ENCODE results near the gene ZNF230. TPM values are rescaled to one million over a fixed set of nuclear protein-coding genes. Genes with fewer than 3 reads are reported as not detected.

Gene ZNF230
- total and polyA plus RNA-seq, 2 donors (not counting 3 experiments of a cell fraction or from before 2014, with no cell fraction given): 1.4 to 2.9 TPM

DNA sequence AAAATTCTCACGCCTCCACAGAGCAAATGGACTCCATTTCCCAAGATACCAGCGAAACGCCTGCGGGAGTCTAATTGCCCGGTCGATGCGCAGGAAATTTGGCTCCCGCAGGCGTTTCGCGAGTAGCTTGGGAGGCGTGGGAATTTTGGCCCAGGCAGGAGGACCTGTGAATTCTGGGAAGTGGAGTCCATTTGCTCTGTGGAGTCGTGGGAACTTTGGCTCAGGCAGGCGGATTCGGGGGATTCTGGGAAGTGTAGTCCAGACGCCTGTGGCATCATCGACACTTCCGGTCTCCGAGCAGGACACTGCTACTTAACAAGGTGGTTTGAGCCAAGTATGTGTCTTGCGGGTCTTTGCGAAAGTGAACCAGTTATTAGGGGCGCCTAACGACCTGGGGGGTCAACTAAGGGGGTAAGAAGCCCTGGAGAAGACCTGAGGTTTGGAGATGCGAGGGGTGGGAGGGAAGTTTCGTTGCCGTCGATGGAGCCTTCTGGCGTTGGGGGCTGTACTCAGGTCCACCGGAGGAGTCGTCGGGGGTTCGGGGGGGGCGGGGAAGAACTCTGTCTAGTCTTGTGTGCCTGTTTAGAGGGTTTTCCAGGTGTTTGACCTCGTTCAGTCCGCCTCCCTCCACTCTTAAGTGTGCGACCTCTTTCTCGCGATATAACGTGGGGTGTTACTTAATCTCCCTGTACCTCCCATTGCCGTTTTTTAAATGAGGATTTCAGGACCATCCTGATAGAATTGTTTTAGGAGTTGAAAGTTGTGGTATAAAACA is 18.7 kb upstream of the ZNF230 start, which contains the start of gene ZNF155:
TSS of gene ZNF155 (plus strand) at position 277 of the 775 bp plus-strand sequence. CDS start 4,356 bp downstream, outside the sequence.
- ChIA-PET POLR2A (no interaction called here), CTCF (interaction anchor here (1.3 kb wide), 1 partner anchor 33 kb away, joined by 4 read pairs; the partner anchor contains the start of gene ZNF221)
- FAIRE-seq (peak; percentile 89), DNase-seq (ENCODE audit: low read depth, low spot score) (peak; percentile 95)
- intact Hi-C loops (cut with micrococcal nuclease) (loop anchor here (1.0 to 5.0 kb wide), 8 partner anchors 18 to 372 kb away; partner anchors contain the start of genes ZNF112, ZNF221, ZNF223 and ZNF225), dilution Hi-C loops (cut with MboI; ENCODE audit: extremely low pct_ligation_motif_present, low sequenced_read_pairs) (no loop called here)
- Histone ChIP-seq H3K79me2 (ENCODE audit: control insufficient read depth, insufficient read depth, low read length) (peaks cover 4% of the 10 kb centered on the region), H3K4me1 (ENCODE audit: control insufficient read depth, extremely low read depth, insufficient read depth, low read length) (peaks cover 6% of the 10 kb centered on the region), H3K36me3 (ENCODE audit: control insufficient read depth in 2 of 2, extremely low read depth in 1 of 2, insufficient read depth in 2 of 2, low read length in 2 of 2) (no peaks in the 10 kb centered on the region), H3K4me3 (replicated peaks in 1 of 3; ENCODE audit: insufficient read depth in 1 of 3, low read depth in 1 of 3, low read length in 3 of 3) (peak within 1 kb of the TSS; percentile 32 to 75 (median 68)), H3K9me1 (replicated peaks; ENCODE audit: control insufficient read depth, extremely low read depth, insufficient read depth, low read length) (no peaks in the 10 kb centered on the region), H2AFZ (ENCODE audit: low read depth, low read length) (peak within 1 kb of the TSS; percentile 56), H3K9me3 (replicated peaks; ENCODE audit: control insufficient read depth, insufficient read depth, low read length) (no peaks in the 10 kb centered on the region), H3K4me2 (ENCODE audit: insufficient read depth, low read length) (peak within 1 kb of the TSS; percentile 87), H3K27me3 (ENCODE audit: control insufficient read depth in 2 of 2, insufficient read depth in 2 of 2, low read length in 2 of 2) (no peaks in the 10 kb centered on the region), H3K27ac (ENCODE audit: insufficient read depth, low read depth, low read length) (peak within 1 kb of the TSS; percentile 23), H4K20me1 (replicated peaks; ENCODE audit: control insufficient read depth, extremely low read depth, insufficient read depth, low read length) (no peaks in the 10 kb centered on the region), H3K9ac (replicated peaks; ENCODE audit: extremely low read depth, insufficient read depth, low read length) (peak within 1 kb of the TSS; percentile 55)
- no TSS peak for BruUV-seq (replicated peaks)
- no peak for TF ChIP-seq GATA2 (IDR thresholded peaks at IDR 0.05; ENCODE audit: insufficient read depth, insufficient read length, low read depth, low read length)
- no peak for TF ChIP-seq MYC (IDR thresholded peaks at IDR 0.05; ENCODE audit: low read depth, low read length)
- no peak for TF ChIP-seq CTCF (IDR thresholded peaks at IDR 0.05; ENCODE audit: extremely low read depth in 1 of 2, insufficient read depth in 1 of 2, low read depth in 1 of 2, low read length in 2 of 2)
- TF ChIP-seq EZH2 (IDR thresholded peaks at IDR 0.05; ENCODE audit: borderline replicate concordance, low read depth, low read length, severe bottlenecking): no peak
- peak; percentile 39 for TF ChIP-seq POLR2A (IDR thresholded peaks at IDR 0.05; ENCODE audit: low read depth, low read length)
- TF ChIP-seq JUN (IDR thresholded peaks at IDR 0.05; ENCODE audit: borderline replicate concordance, insufficient read depth, insufficient read length, low read depth): no peak
- no peak for TF ChIP-seq MAX (IDR thresholded peaks at IDR 0.05; ENCODE audit: insufficient read depth, insufficient read length)
- no peak for TF ChIP-seq FOS (IDR thresholded peaks at IDR 0.05; ENCODE audit: borderline replicate concordance, insufficient read depth, low read length)
- peak; percentile 42 for TF ChIP-seq POLR2AphosphoS5 (IDR thresholded peaks at IDR 0.05; ENCODE audit: insufficient read depth, low read depth, low read length)

Measured in endothelial cell of umbilical vein (primary cell).